ENCODE data around the gene CLK1. TPM values are rescaled to one million over a fixed set of nuclear protein-coding genes. Genes with fewer than 3 reads are reported as not detected.

CLK1 gene
- total and polyA plus RNA-seq, 12 donors: 34.4 to 2,325 (median 84.8) TPM

- intact Hi-C loops (cut with DNase I): no loop called here
- Histone ChIP-seq H3K27me3 (no peaks in the 10 kb centered on the region), H3K4me3 (no peak overlapping the region), H3K4me1 (replicated peaks in 1 of 2) (no peaks in the 10 kb centered on the region), H3K9me3 (replicated peaks in 1 of 3) (no peaks in the 10 kb centered on the region), H3K27ac (no peak overlapping the region), H3K36me3 (replicated peaks in 1 of 2) (no peaks in the 10 kb centered on the region)
- no peak for DNase-seq
- WGBS, 4 donors: 91 to 94% (median 92%) methylated on average over 3 of the region's 3 CpGs
- TF ChIP-seq, protein P1, sequence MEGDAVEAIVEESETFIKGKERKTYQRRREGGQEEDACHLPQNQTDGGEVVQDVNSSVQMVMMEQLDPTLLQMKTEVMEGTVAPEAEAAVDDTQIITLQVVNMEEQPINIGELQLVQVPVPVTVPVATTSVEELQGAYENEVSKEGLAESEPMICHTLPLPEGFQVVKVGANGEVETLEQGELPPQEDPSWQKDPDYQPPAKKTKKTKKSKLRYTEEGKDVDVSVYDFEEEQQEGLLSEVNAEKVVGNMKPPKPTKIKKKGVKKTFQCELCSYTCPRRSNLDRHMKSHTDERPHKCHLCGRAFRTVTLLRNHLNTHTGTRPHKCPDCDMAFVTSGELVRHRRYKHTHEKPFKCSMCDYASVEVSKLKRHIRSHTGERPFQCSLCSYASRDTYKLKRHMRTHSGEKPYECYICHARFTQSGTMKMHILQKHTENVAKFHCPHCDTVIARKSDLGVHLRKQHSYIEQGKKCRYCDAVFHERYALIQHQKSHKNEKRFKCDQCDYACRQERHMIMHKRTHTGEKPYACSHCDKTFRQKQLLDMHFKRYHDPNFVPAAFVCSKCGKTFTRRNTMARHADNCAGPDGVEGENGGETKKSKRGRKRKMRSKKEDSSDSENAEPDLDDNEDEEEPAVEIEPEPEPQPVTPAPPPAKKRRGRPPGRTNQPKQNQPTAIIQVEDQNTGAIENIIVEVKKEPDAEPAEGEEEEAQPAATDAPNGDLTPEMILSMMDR (IDR thresholded peaks at IDR 0.05): no peak
- TF ChIP-seq POLR2A (IDR thresholded peaks at IDR 0.05): no peak
Observed at GRCh38 chr2:200839513-200839912, 24.9 kb downstream of the CLK1 start.

DNA sequence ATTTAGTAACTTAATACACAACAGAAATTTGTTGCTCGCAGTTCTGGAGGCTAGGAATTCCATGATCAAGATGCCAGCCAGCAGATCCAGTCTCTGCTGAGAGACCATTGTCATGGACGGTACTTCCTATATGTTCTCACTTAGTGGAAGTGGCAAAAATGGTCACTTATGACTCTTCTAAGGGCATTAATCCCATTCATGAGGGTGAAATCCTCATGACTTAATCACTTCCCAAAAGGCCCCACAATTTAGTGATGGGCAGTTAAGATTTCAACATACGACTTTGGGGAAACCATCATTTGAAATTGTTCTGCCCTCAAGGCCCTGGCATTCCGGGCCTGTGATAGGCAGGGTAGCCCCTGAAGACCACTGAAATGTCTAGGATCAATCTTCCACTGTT, 29.8 kb downstream of the CLK1 start:
- Histone ChIP-seq H3K27me3 (no peaks in the 10 kb centered on the region), H3K9me3 (replicated peaks in 1 of 3) (no peaks in the 10 kb centered on the region), H3K27ac (no peak overlapping the region), H3K36me3 (replicated peaks in 1 of 2) (no peaks in the 10 kb centered on the region), H3K4me3 (no peak overlapping the region), H3K4me1 (replicated peaks in 1 of 2) (no peaks in the 10 kb centered on the region)
- no peak for DNase-seq
- intact Hi-C loops (cut with DNase I): no loop called here
- 93 to 99% (median 93%) methylated on average over 4 of the region's 4 CpGs for WGBS, 4 donors
- TF ChIP-seq, protein P1 (IDR thresholded peaks at IDR 0.05): no peak
- TF ChIP-seq POLR2A (IDR thresholded peaks at IDR 0.05): no peak

DNA sequence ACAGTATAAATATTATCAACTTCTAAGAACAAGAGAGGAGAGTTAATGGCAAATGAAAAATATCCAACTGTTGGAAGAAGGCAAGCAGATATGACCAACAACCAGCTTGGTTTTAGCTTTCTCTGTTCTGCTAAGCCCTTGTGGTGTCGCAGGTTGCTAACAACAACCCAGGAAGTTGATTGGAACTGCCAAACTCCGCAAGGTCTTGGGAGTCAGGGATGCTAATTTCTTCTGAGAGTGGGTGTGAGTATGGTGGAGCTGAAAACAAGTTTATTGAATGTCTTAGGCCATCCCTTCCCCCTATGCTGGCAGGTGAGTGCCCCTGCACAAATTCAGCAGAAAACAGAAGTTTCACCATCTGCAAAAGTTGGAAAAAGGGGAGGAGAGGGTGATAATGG, 35.2 kb downstream of the CLK1 start:
- Histone ChIP-seq H3K36me3 (replicated peaks in 1 of 2) (no peaks in the 10 kb centered on the region), H3K9me3 (replicated peaks in 1 of 3) (no peaks in the 10 kb centered on the region), H3K27me3 (no peaks in the 10 kb centered on the region), H3K27ac (no peak overlapping the region), H3K4me1 (replicated peaks in 1 of 2) (peaks cover 21 to 26% of the 10 kb centered on the region in 2 donors), H3K4me3 (no peak overlapping the region)
- 80 to 97% (median 95%) methylated on average over 2 of the region's 2 CpGs for WGBS, 4 donors
- intact Hi-C loops (cut with DNase I): no loop called here
- peak in 1 of 7 donors; percentile 23 for DNase-seq
- TF ChIP-seq POLR2A (IDR thresholded peaks at IDR 0.05): no peak
- TF ChIP-seq, protein P1 (IDR thresholded peaks at IDR 0.05): no peak

- H3K9me3 ChIP-seq (replicated peaks in 1 of 3): no peaks in the 10 kb centered on the region
- peak in 1 of 7 donors; percentile 43 for DNase-seq
- H3K27me3 ChIP-seq: no peaks in the 10 kb centered on the region
- no peak for TF ChIP-seq POLR2A (IDR thresholded peaks at IDR 0.05)
- TF ChIP-seq, protein P1 (IDR thresholded peaks at IDR 0.05): no peak
- no peak overlapping the region for H3K27ac ChIP-seq
- H3K4me1 ChIP-seq (replicated peaks in 1 of 2): peaks cover 21 to 26% of the 10 kb centered on the region in 2 donors
- WGBS, 4 donors: 92 to 96% (median 95%) methylated on average over 9 of the region's 9 CpGs
- H3K4me3 ChIP-seq: no peak overlapping the region
- intact Hi-C loops (cut with DNase I): no loop called here
- no peaks in the 10 kb centered on the region for H3K36me3 ChIP-seq (replicated peaks in 1 of 2)
Observed at GRCh38 chr2:200828572-200829257, 35.7 kb downstream of the CLK1 start.

Measured in adrenal gland (tissue), 12 donors.